Ammon's horn (tissue), 1 donor: Measurements from ENCODE around the gene ZNF195.
"Not testable (repeated sequence)": the region's sequence is repeated elsewhere in the genome, so short reads cannot be mapped to it uniquely, and the experiment has no call there.

Experiments used
- DNase-seq: peaks from one replicate; pipeline ENCODE4 v3.0.0-alpha.2; 2016; ENCODE audit warnings: low spot score

ZNF195 gene

GRCh38 chr11:3347127-3347526 lies 31.8 kb downstream of the ZNF195 start:
- no peak for DNase-seq

DNA sequence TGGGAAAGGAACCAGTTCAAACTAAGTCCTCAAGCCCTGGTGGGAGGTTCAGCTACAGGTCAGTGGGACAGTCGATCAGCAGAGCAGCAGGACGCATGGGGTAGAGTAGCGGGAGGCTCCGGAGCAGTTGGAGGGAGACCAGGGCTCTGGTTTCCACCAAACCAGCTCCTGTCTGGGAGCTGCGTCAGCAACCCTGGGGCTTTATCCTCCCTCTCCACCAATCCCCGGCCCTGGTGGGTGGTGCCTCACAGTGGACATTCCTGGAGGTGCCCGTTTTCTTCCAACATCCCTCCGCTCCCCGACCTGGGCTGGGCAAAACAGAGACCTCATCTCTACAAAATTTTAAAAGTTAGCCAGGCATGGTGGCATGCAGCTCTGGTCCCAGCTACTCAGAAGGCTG lies 32.4 kb downstream of the ZNF195 start:
- no peak for DNase-seq

DNA sequence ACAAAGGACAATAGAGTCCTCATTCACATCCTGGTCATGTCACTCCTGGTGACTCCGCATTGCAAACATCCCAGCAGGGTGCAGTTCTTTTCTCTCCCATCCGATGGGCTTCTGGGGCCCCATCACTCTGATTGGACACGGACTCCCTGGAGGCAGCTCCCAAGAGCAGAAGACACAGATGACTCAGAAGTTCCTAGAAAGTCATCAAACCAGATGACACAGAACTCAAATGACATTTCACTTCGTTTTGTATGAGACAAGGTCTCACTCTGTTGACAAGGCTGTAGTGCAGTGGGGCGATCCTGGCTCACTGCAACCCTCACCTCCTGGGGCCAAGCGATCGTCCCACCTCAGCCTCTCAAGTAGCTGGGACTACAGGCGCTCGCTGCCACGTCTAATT lies 33.2 kb downstream of the ZNF195 start:
- no peak for DNase-seq

DNA sequence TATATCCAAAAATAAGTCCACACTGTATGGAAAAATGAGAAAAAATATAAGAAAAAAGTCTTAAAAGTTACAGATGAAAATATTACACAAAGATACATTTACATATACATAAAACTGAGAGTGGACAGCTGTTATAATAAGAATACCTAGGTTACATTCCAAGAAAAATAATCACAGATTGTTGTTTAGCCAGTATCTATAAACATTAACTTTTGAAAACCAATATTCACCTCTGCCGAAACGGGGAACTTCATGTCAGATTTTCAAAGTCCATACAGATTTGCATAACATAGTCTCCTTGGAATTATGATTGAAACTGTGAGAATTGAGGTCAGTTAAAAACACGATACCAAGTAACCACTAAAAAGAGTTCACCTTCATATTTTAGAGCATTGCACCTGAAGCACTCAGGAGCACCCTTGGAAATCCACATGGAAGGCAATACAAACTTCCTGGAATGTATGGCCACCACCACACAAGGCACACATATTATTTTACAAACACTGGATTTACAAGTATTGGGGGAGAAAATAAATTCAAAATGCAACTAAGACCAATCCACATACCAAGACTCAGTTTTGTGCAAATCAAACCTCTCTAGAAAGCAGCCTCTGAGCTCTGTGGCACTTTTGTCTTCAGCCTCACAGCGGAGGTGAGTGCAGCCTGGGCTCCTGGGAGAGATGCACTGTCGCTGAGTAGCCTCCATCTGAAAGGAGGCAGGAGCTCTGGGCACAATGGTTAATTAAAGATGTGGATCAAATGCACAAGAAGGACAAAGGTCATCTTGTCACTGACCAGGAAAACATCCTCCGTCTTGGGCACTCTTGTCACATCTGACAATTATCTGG lies 34.4 kb downstream of the ZNF195 start:
- no peak for DNase-seq

GRCh38 chr11:3342709-3343108 lies 36.2 kb downstream of the ZNF195 start:
- DNase-seq, result no peak

- peak; percentile 31 for DNase-seq
Observed at GRCh38 chr11:3341298-3341697, 37.6 kb downstream of the ZNF195 start.

DNA sequence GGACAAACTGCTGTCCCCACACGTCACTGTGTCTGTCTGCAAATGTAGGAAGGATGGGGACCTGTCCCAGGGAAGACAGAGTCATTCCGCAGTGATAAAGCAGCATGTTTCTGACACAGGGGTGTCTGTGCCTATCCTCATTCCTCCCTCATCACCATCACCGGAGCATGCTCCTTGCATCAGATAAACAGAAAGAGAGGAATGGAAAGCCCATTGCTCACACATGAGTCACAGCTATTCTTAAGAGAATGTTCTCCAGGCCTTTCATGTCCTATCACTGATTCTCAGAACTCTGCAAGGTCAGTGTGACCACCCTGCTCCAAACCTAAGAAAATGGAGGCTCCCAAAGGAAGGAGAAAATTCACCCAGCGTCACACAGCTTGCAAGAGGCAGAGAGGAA lies 38.9 kb downstream of the ZNF195 start:
- no peak for DNase-seq

DNA sequence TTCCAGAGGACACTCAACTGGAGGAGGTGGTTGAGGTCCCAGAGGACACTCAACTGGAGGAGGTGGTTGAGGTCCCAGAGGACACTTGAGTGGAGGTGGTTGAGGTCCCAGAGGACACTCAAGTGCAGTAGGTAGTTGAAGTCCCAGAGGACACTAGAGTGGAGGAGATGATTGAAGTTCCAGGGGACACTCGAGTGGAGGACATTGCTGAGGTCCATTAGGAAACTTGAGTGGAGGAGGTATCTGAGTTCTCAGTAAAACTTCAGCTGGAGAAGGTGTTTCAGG lies 39.7 kb downstream of the ZNF195 start:
- no peak for DNase-seq

- no peak for DNase-seq
Observed at GRCh38 chr11:3338569-3339339, 40.2 kb downstream of the ZNF195 start.

GRCh38 chr11:3336420-3336819 lies 42.5 kb downstream of the ZNF195 start:
- not testable (repeated sequence) for DNase-seq

DNA sequence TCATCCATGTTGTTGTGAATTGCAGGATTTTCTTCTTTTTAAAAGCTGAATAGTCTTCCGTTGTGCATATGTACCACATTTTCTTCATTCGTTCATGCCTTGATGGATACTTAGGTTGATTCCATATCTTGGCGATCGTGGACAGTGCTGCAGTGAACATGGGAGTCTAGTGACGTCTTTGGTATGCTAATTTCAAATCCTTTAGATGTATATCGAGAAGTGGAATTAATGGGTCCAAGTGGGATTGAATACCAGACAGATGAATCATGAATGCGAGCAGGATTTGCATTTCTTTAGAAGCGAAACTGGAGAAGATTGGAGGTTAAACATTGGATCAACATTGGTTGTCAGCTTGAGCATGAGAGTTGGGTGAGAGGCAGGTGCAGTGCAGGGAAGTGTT lies 45.8 kb downstream of the ZNF195 start:
- DNase-seq, result not testable (repeated sequence)

DNA sequence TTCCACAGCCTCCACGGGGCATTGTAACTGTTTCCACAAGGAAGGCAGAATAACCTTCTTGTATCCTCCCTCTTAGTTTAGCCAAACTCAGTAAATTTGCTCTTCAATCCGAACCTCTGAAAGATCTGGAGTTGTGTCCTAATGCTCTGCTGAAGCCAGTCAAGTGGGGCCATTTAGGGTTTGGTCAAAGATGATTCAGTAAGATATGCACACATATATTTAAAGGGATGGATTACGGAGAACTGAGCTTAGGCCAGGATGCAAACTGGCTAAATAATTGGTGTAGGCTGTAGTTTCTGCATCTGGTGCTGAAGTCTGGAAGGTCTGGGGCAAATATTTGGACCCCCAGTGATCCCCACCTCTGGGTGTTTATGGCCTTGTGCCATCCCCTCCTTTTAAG lies 47.9 kb downstream of the ZNF195 start:
- not testable (repeated sequence) for DNase-seq

- DNase-seq, result not testable (repeated sequence)
Observed at GRCh38 chr11:3330064-3330463, 48.9 kb downstream of the ZNF195 start.

GRCh38 chr11:3328503-3328902 lies 50.4 kb downstream of the ZNF195 start:
- DNase-seq, result not testable (repeated sequence)

DNA sequence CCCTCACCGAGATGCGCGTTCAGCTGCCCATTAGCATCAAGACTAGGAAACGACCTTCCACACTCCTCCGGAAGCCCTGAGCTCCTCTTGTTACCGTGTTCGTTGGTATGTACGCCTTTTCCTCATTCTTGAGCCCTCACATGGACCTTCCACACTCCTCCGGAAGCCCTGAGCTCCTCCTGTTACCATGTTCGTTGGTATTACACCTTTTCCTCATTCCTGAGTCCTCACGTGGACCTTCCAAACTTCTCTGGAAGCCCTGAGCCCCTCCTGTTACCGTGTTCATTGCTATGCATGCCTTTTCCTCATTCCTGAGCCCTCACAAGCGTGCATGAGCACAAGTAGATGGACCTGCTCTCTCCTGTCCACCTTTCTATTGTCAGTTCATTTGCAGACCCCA lies 52.5 kb downstream of the ZNF195 start:
- DNase-seq, result not testable (repeated sequence)

GRCh38 chr11:3324724-3325123 lies 54.2 kb downstream of the ZNF195 start:
- not testable (repeated sequence) for DNase-seq
